ENCODE data around the gene DENND5B.

GRCh38 chr12:31482816-31483215, 108.1 kb downstream of the DENND5B start:
- TF ChIP-seq CTCF (IDR thresholded peaks at IDR 0.05; ENCODE audit: insufficient read depth, low read length) (no peak), POLR2AphosphoS5 (IDR thresholded peaks at IDR 0.05; ENCODE audit: low read depth) (no peak)
- TF ChIP-seq, protein P1, sequence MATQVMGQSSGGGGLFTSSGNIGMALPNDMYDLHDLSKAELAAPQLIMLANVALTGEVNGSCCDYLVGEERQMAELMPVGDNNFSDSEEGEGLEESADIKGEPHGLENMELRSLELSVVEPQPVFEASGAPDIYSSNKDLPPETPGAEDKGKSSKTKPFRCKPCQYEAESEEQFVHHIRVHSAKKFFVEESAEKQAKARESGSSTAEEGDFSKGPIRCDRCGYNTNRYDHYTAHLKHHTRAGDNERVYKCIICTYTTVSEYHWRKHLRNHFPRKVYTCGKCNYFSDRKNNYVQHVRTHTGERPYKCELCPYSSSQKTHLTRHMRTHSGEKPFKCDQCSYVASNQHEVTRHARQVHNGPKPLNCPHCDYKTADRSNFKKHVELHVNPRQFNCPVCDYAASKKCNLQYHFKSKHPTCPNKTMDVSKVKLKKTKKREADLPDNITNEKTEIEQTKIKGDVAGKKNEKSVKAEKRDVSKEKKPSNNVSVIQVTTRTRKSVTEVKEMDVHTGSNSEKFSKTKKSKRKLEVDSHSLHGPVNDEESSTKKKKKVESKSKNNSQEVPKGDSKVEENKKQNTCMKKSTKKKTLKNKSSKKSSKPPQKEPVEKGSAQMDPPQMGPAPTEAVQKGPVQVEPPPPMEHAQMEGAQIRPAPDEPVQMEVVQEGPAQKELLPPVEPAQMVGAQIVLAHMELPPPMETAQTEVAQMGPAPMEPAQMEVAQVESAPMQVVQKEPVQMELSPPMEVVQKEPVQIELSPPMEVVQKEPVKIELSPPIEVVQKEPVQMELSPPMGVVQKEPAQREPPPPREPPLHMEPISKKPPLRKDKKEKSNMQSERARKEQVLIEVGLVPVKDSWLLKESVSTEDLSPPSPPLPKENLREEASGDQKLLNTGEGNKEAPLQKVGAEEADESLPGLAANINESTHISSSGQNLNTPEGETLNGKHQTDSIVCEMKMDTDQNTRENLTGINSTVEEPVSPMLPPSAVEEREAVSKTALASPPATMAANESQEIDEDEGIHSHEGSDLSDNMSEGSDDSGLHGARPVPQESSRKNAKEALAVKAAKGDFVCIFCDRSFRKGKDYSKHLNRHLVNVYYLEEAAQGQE (IDR thresholded peaks at IDR 0.05; ENCODE audit: insufficient replicate concordance, low read depth), result no peak
